GM18867 (cell line): Measurements from ENCODE around the gene IDH3A.

Experiments used
- ATAC-seq: cut with Tn5 transposase; IDR thresholded peaks from one replicate; pipeline ENCODE4 v1.9.1; 2021; ENCODE audit warnings: mild to moderate bottlenecking, moderate library complexity; ENCODE audit not compliant: unreplicated experiment

Gene IDH3A

DNA sequence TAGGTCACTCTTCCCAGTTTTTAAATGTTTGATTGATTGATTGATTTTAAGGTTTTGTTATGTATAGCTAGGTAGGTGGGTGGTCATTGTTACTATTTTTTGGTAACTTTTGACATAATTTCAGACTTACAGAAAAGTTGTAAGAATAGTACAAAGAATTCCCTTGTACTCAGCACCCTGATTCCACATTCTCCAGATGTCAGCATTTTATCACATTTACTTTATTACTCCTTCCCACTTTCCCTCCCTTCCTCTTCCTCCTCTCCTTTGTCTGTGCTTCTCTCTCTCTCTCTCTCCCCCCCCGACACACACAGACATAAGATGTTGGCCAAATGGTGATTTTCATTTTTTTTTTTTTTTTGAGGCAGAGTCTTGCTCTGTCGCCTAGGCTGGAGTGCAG, 14.8 kb downstream of the IDH3A start:
- ATAC-seq, result no peak

DNA sequence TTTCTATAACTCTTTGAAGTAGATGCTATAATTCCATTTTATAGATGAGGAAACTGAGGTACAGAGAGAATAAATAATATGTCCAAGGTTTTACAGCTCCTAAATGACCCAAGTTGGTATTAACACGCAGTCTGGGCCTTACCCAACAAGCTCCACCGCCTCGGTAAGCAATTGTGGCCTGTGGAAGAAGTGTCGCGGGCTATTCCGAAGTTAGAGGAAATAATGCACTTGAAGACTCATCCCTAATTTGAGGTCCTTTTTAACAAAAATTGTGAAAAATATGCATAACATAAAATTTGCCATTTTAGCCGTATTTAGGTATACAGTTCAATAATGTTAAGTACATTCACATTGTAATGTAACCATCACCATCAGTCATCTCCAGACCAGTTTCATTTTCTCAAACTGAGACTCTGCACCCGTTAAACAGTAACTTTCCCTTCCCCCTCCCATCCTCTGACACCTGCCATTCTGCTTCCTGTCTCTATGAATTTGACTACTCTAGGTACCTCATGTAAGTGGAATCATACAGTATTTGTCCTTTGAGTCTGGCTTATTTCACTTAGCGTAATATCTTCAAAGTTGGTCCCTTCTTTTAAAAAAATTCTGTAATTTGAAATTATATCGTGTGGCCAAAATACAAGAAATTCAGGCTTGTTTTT, 18.2 kb downstream of the IDH3A start:
- peak; percentile 72 for ATAC-seq

DNA sequence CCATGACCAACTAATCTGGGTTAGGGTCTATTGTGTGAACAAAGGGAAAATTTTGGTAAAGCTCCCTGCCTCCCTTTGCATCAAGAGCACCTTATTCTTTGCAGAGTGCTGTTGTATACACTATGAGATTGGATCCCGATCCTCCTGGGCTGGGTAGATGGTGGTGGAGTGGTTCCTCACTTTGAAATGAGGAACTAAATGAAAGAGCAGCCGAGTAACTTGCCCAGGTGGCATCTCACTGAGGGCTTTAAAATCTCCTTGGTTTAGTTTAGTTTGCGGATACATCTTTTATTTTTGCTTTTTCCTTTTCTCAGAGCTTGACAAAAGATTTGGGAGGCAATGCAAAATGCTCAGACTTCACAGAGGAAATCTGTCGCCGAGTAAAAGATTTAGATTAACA, 19.4 kb downstream of the IDH3A start:
- ATAC-seq, result no peak

DNA sequence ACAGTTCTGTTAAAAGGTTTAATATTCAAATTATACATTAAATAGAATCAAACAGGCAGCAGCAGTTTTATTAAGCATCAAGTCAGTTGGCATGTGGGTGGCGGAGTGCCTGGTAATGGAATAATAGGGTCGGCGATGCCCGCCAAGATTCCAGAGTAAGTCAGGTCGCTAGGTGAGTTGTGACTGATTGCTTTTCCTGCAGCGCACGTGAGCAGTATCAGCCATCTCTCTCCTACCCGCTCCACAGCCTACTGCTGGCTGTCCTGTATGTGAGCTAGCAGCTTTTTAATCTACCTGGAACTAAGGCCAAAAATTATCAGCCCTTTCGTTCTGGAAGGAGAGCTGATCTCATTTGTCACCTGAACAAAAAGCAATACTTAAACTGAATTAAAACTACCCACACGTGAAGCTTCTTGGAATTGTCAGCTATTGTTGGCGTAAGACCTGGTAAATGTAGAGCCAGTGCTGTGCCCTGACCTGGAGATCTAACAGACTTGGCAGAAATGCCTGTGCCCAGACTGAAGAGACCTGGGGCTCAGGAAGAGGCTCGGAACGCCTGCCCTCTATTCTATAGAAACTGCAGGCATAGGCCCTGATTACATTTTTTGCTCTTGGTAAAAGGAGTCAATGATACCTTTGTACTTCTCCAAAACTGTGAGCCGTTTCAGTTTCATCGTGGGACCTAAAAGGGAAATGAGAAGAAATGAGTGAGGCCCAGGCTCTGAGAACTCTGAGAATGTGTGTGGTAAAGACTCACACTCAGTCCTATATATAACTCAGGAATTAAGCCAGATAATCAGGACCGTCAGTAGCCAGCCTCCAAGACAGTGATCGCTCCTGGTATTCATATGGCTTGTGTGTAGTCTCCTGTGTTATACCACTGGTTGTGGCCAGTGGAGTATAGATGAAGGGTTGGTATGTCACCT, 21.9 kb downstream of the IDH3A start:
- ATAC-seq, result peak; percentile 69

DNA sequence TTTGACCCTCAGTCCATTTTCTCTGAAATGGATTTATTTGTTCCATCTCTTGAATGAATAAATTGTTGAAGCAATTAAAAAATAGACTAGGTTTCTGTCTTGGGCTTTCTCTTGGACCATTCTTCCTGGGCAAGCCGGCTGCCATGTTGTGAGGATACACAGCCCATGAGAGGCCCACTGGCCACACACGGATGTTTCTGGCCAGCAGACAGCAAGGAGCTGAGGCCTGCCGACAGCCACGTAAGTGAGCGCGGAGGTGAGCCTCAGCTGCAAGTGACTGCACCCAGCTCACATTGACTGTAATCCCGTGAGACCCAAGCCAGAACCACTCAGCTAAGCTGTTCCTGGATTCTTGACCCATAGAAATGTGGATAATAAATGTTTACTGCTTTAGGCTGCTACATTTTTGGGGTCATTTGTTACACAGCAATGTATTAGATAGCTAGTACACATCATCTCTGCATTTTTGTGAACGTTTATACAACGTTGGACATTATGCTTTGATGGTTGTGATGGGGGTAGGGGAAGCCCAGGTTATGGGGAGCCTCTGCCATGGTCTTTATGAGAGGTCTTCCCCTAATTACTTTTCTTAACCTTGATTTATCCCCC, 22.8 kb downstream of the IDH3A start:
- ATAC-seq, result no peak

DNA sequence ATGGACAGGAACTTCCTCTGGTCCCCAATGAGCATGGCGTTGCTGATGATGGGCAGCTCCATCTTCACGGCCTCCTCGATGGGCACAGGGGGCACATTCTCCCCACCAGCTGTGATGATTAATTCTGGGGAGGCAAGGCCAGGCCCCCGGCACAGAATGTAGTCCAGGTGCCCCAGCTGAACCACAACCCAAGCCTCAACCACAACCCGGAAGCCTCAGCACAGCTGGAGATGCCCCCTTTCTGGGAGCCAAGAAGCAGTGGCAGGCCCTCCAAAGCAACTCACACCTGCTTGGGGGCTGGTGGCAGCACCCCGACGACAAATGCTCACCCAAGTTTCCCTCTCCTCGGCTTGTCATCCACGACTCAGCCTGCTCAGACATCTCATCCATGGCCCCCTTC, 25.2 kb downstream of the IDH3A start:
- no peak for ATAC-seq

DNA sequence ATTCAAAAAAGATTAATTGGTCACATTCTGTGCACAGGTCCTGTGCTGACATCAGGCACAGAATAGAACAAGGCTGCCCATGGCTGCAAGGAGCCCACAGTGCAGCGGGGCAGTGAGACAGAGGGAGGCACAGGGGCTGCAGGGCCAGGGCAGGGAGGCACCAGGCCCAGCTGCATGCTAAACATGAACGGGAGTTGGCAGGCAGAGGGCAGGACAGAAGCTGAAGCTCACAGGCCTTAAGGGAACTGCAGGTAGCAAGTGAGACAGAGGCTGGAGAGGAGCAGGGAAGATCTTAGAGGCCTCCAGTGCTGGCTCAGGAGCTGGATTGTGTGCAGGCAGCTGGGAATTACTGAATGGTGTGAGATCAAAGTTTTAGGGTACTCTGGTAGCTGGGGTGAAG, 26.2 kb downstream of the IDH3A start:
- ATAC-seq, result no peak

DNA sequence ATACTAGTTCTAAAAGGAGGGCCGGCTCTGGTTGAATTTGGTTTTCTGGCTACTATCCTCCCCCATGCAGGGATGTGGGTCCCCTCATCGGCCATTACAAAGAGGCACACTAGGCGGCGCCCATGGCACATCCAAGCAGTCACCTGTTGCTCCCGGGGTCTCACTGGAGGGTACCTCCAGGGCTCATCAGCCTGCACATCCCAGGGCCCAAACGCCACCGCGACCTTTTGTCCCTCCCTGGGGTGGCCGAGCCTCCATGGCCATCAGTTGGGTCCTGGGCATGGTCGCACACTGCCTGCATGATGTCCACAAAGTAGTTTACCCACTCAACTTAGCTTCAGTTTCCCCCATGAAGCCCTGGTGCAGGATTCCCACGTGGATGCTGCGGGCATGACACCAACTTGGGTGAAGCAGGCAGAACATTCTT, 28.3 kb downstream of the IDH3A start:
- no peak for ATAC-seq

DNA sequence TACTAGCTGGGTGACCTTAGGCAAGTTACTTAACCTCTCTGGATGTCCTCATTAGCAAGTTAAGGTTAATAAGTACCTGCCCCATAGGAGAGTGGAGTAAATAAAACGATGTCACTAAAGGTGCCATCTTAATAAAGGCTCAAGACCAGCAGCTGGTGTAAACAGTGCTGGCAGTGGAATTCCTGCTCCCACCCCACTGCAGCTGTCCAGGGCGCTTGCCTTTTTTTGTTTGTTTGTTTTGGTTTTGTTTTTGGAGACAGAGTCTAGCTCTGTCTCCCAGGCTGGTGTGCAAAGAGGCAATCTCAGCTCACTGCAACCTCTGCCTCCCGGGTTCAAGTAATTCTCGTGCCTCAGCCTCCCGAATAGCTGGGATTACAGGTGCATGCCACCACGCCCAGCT, 28.9 kb downstream of the IDH3A start:
- no peak for ATAC-seq

DNA sequence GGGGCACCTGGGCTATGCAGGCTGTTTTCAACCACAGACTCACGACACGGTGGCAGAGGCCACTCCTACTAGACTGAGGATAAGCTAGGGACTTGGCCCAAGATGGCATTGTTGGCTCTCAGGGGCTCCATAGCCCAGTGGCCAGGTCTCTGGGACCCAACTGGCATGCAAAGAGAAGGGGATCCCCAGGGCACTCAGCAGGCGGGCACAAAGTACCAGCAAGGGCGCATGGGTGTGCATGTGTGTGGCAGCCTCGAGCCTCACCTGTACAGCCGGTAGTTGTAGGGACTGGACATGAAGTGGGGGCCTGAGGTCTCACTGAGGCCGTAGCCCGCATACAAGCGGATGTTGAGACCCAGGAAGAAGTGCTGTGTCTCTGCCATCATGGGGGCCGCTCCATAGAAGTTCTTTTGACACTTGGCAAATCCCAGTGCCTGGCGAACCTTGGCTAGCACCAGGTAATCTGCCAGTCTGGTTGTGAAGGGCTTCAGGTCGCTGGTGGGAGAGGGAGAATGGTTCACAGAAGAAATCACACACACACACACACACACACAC, 30.2 kb downstream of the IDH3A start:
- no peak for ATAC-seq

DNA sequence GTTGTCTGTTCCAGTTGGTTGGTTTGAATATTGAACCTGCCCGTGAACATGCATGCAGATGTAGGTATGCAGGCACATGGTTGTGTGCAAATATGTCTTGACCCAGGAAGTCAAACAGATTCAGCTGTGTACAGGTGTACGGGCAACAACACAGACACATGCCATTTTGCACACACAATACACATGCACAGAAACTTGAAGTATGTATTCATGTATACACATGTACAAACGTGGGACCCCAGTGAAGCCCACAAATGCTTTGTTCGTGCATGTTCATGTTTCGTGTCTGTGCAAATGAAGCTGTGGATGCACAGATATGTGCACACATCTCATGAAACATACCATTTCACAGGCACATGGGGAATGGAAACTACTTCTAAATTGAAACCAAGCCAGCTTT, 30.7 kb downstream of the IDH3A start:
- no peak for ATAC-seq

DNA sequence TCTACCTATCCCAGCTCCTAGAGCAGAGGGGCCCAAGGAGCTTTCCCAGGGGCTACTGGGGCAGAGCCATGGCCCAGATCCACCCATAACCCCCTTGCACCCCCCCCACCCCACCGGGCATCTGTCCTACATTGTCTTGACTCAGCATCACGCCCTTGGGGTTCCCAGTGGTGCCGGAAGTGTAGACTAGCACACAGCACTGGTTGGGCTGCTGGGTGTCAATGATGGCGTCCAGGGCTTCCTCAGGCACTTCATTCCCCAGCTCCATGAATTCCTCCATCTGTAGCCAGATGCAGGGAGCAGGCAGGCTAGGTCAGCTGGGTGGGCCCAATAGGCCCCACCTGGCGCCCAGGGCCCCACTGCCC, 33.2 kb downstream of the IDH3A start:
- ATAC-seq, result no peak

DNA sequence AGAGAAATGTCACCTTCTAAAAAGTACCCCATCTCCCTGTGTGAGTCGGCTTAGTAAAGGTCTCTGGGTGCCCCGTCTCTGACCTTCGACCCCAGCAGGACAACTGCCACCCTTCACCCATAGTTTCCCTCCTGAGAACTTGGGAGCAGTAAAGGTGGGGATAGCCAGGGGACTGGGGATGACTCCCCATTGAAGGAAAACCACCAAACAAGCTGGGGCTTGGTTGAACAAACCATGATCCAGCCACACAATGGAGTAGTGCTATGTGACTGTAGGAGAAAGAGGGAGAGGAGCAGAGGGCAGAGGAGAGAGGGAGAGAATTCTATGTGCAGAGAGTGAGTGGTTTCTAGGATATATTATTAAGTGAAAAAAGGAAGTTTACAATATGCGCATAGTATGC, 33.7 kb downstream of the IDH3A start:
- ATAC-seq, result no peak

DNA sequence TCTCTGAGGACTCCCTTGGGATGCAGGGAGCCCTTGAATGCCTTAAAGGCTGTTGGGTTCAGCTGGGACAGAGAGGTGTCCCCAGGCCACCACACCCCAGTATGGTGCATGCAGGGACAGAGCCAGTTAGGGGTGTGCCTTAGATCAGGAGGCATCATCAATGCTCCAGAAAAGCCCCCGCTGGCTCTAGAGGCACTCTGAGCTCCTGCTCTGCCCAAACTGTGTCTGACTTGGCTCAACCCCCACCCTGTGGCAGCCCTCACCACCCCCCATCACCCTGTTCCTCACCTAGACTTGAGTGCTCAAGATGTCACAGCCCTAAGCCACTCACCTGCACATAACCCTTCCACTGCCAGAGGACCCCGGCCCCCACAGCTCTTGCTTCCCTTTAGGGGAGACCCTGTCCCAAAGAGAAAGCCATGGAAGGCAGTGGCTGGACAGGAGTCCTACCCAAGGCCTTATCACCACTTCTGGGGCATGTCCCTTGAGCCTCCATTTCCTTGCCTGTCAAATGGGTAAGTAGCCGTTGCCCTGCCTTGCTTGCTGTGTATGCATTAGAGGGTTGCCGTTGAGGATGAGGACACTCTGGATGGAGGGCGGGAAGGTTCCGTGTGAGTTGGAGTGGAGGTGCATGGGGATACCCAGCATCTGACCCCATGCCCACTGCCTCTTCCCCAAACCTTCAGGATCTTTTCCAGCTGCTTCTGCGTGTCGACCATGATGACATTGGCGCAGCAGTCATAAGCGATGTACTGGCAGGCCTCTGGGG, 43.8 kb downstream of the IDH3A start:
- ATAC-seq, result no peak

DNA sequence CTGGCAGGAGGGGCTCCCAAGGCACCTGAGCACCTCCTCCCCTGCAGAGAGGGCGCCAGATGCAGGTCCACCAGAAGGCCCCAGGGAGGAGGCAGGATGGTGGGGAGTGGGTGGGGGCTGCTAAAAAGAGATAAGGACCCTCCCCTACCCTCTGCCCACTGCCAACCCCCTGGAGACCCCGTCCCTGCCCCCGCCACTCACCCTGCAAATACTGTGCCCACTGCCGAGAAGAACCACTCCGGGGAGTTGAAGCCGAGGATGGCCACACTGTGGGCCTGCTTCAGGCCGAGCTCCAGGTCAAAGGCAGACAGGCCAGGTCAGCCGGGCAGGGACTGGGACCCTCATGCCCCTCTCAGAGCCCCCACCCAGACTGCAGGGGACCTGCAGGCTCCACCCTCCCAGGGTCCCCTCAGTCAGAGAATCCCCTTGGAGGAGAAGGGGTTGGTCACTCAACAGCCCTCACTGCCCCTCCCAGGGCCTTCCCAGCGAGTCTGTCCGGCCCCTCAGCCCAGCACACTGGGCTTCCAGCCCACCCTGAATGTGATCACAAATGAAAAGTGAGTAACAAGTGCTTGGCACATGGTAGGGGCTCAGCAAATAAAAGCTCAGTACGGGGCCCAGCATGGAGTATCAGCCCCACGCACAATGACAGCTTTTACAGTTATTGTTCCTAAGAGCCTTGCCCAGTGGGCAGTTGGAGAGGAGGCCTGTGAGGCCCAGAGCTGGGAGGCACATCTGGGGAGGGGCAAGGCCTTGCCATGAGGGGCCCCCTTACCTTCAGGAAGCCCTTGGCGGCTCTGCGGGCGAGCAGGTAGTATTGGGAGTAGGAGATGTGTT, 44.8 kb downstream of the IDH3A start:
- ATAC-seq, result no peak

DNA sequence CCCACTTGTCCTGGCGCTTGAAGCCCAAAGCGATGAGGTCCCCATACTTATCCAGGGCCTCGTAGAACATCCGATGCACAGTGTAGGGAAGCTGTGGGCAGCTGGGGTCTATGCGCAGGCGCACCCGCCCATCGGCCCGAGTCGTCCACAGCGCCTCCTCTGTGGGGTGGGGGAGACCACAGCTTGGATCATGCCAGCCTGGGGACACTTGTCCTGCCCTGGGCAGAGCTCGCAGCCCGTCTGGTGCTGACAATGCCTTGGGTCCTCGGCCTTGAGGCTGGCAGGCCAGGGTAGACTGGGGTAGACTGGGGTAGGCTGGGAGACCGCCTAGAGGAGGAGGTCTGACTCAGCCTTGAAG, 45.4 kb downstream of the IDH3A start:
- no peak for ATAC-seq

DNA sequence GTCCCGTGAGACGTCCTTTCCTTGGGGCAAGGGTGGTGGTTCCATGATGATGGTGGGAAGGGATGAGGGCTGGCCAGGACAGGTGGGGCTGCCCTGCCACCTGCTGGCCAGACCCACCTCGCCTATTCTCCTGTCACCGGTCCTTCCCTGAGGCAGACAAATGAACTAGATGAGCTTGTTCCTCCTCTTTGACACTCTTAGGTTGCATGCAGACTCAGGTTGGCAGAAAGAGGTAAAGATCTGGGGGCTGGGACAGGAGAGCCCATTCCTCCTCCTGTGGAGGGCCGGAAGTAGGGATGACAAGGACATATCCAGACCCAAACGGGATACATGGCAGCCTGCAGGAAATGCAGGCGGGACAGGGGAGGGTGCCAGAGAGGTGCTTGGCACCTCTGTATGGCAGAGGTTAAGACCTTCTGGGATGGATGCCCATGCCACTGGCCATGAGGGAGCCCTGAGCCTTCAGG, 46.6 kb downstream of the IDH3A start:
- ATAC-seq, result peak; percentile 52

DNA sequence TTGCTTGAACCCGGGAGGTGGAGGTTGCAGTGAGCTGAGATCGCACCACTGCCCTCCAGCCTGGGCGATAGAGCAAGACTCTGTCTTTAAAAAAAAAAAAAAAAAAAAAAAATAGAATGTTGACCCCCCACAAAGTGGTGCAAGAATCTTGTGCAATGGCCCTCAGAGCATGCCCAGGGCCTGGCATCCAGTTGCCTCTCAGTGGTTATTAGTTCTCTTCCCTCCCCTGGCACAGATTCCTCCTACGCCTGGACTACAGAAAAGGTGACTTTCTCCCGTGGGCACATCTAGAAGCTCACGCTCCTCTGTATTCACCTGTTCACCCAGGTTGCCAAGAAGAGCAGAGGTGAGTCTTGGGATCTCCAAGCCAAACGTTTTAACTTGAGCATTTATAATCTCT, 48.5 kb downstream of the IDH3A start:
- ATAC-seq, result no peak

DNA sequence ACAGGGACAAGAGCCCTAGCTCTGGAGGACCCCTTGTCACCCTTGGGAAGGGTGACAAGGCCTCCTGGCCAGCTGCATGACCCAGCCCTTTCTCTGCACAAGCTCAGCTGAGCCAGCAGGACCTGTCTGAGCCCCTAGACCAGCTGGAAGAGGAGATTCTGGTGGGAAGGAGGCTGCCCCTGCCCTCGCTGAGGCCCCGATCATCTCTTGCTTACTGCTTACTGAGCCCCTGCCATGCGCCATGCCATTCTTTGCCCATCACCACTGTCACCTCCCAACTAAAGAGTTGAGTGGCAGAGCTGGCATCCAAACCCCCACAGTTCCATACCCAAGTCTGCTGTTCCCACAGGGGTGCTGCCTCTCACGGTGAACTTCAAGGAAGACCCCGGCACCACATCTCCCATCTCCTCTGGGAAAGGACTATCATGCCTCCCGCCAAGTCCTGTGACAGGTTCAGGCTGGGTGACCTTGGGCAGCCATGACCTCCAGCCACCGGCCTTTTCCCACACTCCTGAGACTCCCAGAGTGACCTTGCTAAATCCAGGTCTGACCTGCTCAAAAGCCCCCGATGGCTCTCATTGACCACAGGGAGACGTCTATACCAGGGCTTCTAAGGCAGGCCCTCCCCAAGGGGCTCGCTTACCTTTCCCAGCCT, 51.2 kb downstream of the IDH3A start:
- no peak for ATAC-seq
